GM23338 (cell line): ENCODE measurements around the gene IGSF6. TPM values are rescaled to one million over a fixed set of nuclear protein-coding genes. Genes with fewer than 3 reads are reported as not detected.

Source experiments
- ATAC-seq: fragments of 200-7000 bp; cut with Tn5 transposase; 3 replicates; pipeline ENCODE4 v1.9.1; 2020
- DNase-seq: peaks from one replicate; pipeline ENCODE4 v3.0.0-alpha.2; 2015; ENCODE audit warnings: low spot score
- H2AFZ ChIP-seq: fragments of 200-600 bp; sonication (generic); 2 replicates; pipeline ENCODE4 v1.8.0; 2016; ENCODE audit warnings: antibody characterized with exemption, mild to moderate bottlenecking, moderate library complexity
- H3F3A ChIP-seq: fragments of 200-600 bp; sonication (generic); replicated peaks from 2 replicates; pipeline ENCODE4 v1.8.0; 2017; ENCODE audit warnings: antibody characterized with exemption, mixed run types, low read depth
- H3K27ac ChIP-seq: fragments of 200-600 bp; sonication (generic); 2 replicates; pipeline ENCODE4 v1.6.1; 2016; ENCODE audit warnings: low read depth
- H3K27me3 ChIP-seq: fragments of 200-600 bp; sonication (generic); 2 replicates; pipeline ENCODE4 v1.8.0; 2016; ENCODE audit warnings: mild to moderate bottlenecking, mixed run types, moderate library complexity; ENCODE audit not compliant: insufficient read depth
- H3K36me3 ChIP-seq: fragments of 200-600 bp; sonication (generic); 2 replicates; pipeline ENCODE4 v1.8.0; 2016; ENCODE audit warnings: mild to moderate bottlenecking; ENCODE audit not compliant: insufficient read depth
- H3K4me1 ChIP-seq: fragments of 200-600 bp; sonication (generic); 2 replicates; pipeline ENCODE4 v1.8.0; 2016; ENCODE audit warnings: mild to moderate bottlenecking, moderate library complexity; ENCODE audit not compliant: insufficient read depth
- H3K4me2 ChIP-seq: fragments of 200-600 bp; sonication (generic); 2 replicates; pipeline ENCODE4 v1.7.1; 2017; ENCODE audit warnings: mixed run types
- H3K4me3 ChIP-seq: fragments of 200-600 bp; sonication (generic); 2 replicates; pipeline ENCODE4 v1.6.1; 2016; ENCODE audit warnings: mixed run types
- H3K79me2 ChIP-seq: fragments of 200-600 bp; sonication (generic); replicated peaks from 2 replicates; pipeline ENCODE4 v1.8.0; 2017; ENCODE audit warnings: mild to moderate bottlenecking; ENCODE audit not compliant: insufficient read depth
- H3K9me2 ChIP-seq: fragments of 200-600 bp; sonication (generic); 2 replicates; pipeline ENCODE4 v1.8.0; 2017; ENCODE audit not compliant: insufficient read depth
- H4K20me1 ChIP-seq: fragments of 200-600 bp; sonication (generic); replicated peaks from 2 replicates; pipeline ENCODE4 v1.8.0; 2017; ENCODE audit warnings: mild to moderate bottlenecking; ENCODE audit not compliant: insufficient read depth
- H3K27ac Mint-ChIP-seq: 2 replicates; pipeline ENCODE4 v1.8.0; 2020; ENCODE audit warnings: inconsistent platforms, mild to moderate bottlenecking, moderate library complexity, mixed read lengths
- H3K27me3 Mint-ChIP-seq: 3 replicates; pipeline ENCODE4 v1.8.0; 2022; ENCODE audit warnings: low read depth, mild to moderate bottlenecking, moderate library complexity, mixed read lengths, inconsistent platforms; ENCODE audit not compliant: insufficient read depth, poor library complexity
- H3K36me3 Mint-ChIP-seq: 3 replicates; pipeline ENCODE4 v1.8.0; 2021; ENCODE audit warnings: low read depth, mild to moderate bottlenecking, inconsistent platforms, moderate library complexity, mixed read lengths
- H3K4me1 Mint-ChIP-seq: 3 replicates; pipeline ENCODE4 v1.8.0; 2020; ENCODE audit warnings: mild to moderate bottlenecking, inconsistent platforms, mixed read lengths
- H3K4me3 Mint-ChIP-seq: 3 replicates; pipeline ENCODE4 v1.8.0; 2021; ENCODE audit warnings: moderate library complexity, mild to moderate bottlenecking, inconsistent platforms, mixed read lengths
- H3K9me3 Mint-ChIP-seq: 3 replicates; pipeline ENCODE4 v1.8.0; 2020; ENCODE audit warnings: moderate library complexity, mild to moderate bottlenecking, inconsistent platforms, mixed read lengths
- ZNF114 ChIP-seq: fragments of 250-450 bp; sonication (Bioruptor Pico); IDR thresholded peaks from 2 replicates; pipeline ENCODE4 v1.5.0; 2020; ENCODE audit warnings: mild to moderate bottlenecking, moderate library complexity
- ZNF331 ChIP-seq: fragments of 250-450 bp; sonication (Bioruptor Pico); IDR thresholded peaks from 2 replicates; pipeline ENCODE4 v1.5.0; 2020; ENCODE audit warnings: low read depth, mild to moderate bottlenecking, moderate library complexity
- polyA plus RNA-seq: library from polyadenylated mRNA; unstranded; fragments of >200 nt; fragmentation: Nextera tagmentation; extraction: Ambion mirVana; gene quantifications from 2 replicates; pipeline ENCODE4 v1.2.1, GENCODE V29; 2016
- total RNA-seq: library from RNA; depleted of rRNA; stranded (reverse); fragments of >200 nt; shearing (Covaris generic); gene quantifications from 2 replicates; pipeline ENCODE4 v1.2.3, GENCODE V29; 2014
- TF ChIP-seq, protein P1 (sequence below): fragments of 250-450 bp; sonication (Bioruptor Pico); IDR thresholded peaks from 2 replicates; pipeline ENCODE4 v1.5.0; 2020; ENCODE audit warnings: mild to moderate bottlenecking, moderate library complexity
- TF ChIP-seq, protein P2 (sequence below), 2 experiments: fragments of 200-600 bp in 1 of 2; sonication (generic) in 1 of 2; conservative IDR thresholded peaks; 2 replicates each; pipeline versions ENCODE4 v1.5.1 to v1.6.1; 2016 to 2017; ENCODE audit warnings: antibody characterized with exemption in 2 of 2, low read depth in 2 of 2, mild to moderate bottlenecking in 2 of 2, moderate library complexity in 1 of 2
- TF ChIP-seq, protein P3 (sequence below): IDR thresholded peaks from 2 replicates; pipeline ENCODE4 v1.6.1; 2016; ENCODE audit warnings: antibody characterized with exemption

Gene IGSF6
- total and polyA plus RNA-seq, 2 experiments from 2014 or later, result 0.19 TPM; not detected in 1

DNA sequence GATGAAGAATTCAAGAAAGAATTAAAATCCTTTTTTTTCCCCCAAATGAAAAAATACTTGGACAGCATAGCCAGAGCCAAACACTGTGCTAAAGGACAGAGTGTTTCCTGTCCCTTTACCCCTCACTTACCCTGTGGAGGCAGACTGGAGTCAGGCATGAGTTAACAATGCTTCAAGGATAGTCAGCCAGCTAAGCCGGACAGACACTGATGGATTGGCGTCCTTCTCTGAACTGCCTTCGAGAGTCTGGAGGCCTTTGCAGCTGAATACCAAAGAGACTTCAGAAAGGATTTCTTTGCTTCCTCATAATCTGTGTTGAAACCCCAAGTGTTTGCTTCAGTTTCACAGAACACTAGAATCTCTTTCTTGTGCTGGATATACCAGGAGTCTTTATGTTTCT is 48.5 kb downstream of the IGSF6 start (continued):
- TF ChIP-seq, protein P1, sequence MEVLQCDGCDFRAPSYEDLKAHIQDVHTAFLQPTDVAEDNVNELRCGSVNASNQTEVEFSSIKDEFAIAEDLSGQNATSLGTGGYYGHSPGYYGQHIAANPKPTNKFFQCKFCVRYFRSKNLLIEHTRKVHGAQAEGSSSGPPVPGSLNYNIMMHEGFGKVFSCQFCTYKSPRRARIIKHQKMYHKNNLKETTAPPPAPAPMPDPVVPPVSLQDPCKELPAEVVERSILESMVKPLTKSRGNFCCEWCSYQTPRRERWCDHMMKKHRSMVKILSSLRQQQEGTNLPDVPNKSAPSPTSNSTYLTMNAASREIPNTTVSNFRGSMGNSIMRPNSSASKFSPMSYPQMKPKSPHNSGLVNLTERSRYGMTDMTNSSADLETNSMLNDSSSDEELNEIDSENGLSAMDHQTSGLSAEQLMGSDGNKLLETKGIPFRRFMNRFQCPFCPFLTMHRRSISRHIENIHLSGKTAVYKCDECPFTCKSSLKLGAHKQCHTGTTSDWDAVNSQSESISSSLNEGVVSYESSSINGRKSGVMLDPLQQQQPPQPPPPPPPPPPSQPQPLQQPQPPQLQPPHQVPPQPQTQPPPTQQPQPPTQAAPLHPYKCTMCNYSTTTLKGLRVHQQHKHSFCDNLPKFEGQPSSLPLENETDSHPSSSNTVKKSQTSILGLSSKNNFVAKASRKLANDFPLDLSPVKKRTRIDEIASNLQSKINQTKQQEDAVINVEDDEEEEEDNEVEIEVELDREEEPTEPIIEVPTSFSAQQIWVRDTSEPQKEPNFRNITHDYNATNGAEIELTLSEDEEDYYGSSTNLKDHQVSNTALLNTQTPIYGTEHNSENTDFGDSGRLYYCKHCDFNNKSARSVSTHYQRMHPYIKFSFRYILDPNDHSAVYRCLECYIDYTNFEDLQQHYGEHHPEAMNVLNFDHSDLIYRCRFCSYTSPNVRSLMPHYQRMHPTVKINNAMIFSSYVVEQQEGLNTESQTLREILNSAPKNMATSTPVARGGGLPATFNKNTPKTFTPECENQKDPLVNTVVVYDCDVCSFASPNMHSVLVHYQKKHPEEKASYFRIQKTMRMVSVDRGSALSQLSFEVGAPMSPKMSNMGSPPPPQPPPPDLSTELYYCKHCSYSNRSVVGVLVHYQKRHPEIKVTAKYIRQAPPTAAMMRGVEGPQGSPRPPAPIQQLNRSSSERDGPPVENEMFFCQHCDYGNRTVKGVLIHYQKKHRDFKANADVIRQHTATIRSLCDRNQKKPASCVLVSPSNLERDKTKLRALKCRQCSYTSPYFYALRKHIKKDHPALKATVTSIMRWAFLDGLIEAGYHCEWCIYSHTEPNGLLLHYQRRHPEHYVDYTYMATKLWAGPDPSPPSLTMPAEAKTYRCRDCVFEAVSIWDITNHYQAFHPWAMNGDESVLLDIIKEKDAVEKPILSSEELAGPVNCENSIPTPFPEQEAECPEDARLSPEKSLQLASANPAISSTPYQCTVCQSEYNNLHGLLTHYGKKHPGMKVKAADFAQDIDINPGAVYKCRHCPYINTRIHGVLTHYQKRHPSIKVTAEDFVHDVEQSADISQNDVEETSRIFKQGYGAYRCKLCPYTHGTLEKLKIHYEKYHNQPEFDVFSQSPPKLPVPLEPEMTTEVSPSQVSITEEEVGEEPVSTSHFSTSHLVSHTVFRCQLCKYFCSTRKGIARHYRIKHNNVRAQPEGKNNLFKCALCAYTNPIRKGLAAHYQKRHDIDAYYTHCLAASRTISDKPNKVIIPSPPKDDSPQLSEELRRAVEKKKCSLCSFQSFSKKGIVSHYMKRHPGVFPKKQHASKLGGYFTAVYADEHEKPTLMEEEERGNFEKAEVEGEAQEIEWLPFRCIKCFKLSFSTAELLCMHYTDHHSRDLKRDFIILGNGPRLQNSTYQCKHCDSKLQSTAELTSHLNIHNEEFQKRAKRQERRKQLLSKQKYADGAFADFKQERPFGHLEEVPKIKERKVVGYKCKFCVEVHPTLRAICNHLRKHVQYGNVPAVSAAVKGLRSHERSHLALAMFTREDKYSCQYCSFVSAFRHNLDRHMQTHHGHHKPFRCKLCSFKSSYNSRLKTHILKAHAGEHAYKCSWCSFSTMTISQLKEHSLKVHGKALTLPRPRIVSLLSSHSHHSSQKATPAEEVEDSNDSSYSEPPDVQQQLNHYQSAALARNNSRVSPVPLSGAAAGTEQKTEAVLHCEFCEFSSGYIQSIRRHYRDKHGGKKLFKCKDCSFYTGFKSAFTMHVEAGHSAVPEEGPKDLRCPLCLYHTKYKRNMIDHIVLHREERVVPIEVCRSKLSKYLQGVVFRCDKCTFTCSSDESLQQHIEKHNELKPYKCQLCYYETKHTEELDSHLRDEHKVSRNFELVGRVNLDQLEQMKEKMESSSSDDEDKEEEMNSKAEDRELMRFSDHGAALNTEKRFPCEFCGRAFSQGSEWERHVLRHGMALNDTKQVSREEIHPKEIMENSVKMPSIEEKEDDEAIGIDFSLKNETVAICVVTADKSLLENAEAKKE (CRISPR knock-in tag), result no peak
- no peak for TF ChIP-seq ZNF331
- TF ChIP-seq ZNF114, result no peak

DNA sequence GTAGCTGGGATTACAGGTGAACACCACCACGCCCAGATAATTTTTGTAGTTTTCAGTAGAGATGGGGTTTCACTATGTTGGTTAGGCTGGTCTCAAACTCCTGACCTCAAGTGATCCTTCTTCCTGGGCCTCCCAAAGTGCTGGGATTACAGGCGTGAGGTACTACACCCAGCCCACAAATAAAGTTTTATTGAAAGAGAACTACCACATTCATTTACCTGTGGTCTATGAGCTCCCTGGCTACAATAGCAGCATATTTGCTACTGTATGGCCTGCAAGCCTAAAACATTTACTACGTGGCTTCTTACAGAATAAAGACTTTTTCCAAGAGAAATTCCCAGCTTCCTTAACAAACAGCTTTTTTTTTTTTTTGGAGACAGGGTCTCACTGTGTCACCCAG is 49.6 kb downstream of the IGSF6 start:
- Histone ChIP-seq H2AFZ (no peak overlapping the region), H3K27ac (no peak overlapping the region), H3K36me3 (no peaks in the 10 kb centered on the region), H3K9me2 (no peaks in the 10 kb centered on the region), H3K27me3 (no peaks in the 10 kb centered on the region), H4K20me1 (peaks cover 26% of the 10 kb centered on the region), H3K4me2 (no peak overlapping the region), H3K4me1 (peaks cover 10% of the 10 kb centered on the region), H3K4me3 (no peak overlapping the region), H3F3A (no peaks in the 10 kb centered on the region), H3K79me2 (peaks cover 78% of the 10 kb centered on the region)
- no peak for ATAC-seq
- DNase-seq, result no peak
- Mint-ChIP-seq H3K27ac (no peak overlapping the region), H3K36me3 (no peaks in the 10 kb centered on the region), H3K4me1 (peaks cover 27% of the 10 kb centered on the region), H3K4me3 (no peak overlapping the region), H3K27me3 (peaks cover 3% of the 10 kb centered on the region), H3K9me3 (no peaks in the 10 kb centered on the region)
- TF ChIP-seq, protein P2, sequence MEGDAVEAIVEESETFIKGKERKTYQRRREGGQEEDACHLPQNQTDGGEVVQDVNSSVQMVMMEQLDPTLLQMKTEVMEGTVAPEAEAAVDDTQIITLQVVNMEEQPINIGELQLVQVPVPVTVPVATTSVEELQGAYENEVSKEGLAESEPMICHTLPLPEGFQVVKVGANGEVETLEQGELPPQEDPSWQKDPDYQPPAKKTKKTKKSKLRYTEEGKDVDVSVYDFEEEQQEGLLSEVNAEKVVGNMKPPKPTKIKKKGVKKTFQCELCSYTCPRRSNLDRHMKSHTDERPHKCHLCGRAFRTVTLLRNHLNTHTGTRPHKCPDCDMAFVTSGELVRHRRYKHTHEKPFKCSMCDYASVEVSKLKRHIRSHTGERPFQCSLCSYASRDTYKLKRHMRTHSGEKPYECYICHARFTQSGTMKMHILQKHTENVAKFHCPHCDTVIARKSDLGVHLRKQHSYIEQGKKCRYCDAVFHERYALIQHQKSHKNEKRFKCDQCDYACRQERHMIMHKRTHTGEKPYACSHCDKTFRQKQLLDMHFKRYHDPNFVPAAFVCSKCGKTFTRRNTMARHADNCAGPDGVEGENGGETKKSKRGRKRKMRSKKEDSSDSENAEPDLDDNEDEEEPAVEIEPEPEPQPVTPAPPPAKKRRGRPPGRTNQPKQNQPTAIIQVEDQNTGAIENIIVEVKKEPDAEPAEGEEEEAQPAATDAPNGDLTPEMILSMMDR (conservative IDR thresholded peaks at IDR 0.05; ENCODE audit: low read depth in 2 of 2), result no peak
- TF ChIP-seq, protein P3, sequence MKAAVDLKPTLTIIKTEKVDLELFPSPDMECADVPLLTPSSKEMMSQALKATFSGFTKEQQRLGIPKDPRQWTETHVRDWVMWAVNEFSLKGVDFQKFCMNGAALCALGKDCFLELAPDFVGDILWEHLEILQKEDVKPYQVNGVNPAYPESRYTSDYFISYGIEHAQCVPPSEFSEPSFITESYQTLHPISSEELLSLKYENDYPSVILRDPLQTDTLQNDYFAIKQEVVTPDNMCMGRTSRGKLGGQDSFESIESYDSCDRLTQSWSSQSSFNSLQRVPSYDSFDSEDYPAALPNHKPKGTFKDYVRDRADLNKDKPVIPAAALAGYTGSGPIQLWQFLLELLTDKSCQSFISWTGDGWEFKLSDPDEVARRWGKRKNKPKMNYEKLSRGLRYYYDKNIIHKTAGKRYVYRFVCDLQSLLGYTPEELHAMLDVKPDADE, result no peak
- TF ChIP-seq, protein P1 (CRISPR knock-in tag), result no peak
- TF ChIP-seq ZNF114, result no peak
